Right hindlimb (tissue), 1 donor: ENCODE data around the gene SRGAP3.

Experiments
- DNase-seq: peaks from one replicate; pipeline ENCODE4 v3.0.0-alpha.2; 2018

The SRGAP3 gene

DNA sequence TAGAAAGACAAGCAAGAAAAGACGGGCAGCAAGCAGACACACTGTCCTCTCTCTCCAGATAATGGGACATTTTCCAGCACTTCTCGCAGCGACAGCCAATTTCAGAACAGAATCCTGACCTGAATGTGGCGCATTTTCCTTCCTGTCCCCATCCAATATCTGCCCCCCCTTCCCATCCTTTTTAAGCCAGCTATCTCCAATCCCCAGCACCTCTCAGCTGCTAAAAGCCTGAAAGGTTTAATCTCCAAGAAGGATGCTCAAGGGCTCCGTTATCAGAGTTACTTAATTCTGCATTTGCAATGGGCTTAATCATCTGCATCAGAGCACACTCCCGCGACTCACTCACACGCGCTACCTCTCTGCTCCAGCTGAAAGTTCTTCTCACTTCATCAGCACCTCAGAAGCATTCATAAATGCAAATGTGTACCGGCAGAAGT lies 50.5 kb downstream of the SRGAP3 start:
- peak; percentile 41 for DNase-seq

DNA sequence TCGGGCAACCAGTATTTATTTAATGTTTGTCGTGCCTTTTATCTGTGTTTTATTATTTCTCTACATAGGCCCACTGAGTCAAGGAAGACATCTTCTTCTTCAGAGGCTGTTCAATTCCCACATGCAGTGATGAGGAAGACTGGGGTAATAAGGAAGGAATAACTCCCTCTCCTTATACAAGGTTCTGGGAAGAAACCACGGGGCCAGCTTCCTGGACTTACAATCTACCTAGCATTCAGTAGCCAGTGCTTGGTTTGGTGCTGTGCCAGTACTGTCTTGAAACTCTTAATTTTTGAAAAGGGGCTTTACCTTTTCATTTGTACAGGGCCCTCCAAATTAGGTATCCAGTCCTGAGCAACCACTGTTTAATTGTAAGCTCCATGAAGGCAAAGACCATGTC lies 51.2 kb downstream of the SRGAP3 start:
- DNase-seq = no peak

DNA sequence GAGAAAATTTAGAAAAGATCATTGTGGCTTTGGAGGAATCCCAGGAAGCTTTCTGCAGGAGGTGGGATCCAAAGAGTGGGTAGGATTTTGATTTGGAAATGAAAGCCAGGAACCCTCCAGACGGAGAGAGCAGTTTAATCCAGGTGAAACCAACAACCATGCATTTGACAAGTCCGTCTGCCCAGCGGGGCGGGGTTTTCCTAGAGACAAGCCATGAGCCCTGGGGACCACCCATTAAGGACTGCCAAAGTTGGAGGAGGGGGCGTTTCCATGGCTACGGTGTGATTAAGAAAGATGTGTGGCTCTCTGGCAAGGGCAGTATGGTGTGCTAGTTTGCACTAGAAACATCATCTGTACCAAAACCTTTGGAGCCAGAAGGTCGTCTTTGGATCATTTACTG lies 53.4 kb downstream of the SRGAP3 start:
- DNase-seq = peak; percentile 61

DNA sequence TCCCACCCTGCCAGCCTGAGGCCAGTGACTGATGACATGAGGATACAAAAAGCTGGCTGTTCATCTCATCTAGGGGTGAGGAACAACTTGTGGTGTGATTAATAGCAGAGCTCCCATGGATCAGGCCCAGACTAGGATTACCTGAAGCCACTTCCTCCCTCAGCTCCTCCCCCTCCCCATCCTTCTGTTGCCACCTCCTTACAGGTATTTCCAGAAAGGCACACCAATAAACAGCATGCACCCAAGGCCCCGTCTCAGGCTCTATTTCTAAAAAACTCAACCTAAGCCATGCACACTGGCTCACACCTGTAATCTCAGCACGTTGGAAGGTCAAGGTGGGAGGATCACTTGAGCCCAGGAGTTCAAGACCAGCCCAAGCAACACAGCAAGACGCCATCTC lies 54.1 kb downstream of the SRGAP3 start:
- DNase-seq = no peak

DNA sequence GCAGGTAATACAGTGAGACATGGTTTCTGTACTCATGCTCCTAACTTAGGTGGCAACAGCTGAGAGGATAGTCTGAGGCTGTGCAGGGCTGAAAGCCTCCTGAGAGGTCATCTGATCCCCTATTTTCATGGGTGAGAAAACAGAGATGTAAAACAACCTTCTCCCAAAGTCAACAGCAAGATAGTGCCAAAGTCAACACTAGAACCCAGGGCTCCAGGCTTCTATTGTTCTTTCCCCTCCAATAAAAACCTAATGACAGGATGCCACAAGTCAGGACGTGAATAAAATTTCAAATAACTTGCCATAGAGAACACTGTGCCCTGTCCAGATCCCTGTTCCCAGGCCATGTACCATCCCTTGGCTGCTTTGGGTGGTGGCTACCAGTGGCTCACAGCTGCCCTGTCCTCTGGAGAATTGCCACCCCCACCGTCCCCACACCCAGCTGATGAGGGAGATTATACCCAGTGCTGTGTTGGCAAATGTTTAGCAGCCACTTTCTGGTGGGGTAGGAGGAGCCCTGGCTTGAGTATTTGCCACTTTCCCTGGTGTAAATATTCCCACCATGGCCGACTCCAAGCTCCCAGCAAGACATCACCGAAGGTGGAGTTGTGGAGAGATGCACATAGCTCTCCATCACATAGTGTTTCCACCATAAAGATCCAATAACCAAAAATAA lies 54.8 kb downstream of the SRGAP3 start:
- no peak for DNase-seq

DNA sequence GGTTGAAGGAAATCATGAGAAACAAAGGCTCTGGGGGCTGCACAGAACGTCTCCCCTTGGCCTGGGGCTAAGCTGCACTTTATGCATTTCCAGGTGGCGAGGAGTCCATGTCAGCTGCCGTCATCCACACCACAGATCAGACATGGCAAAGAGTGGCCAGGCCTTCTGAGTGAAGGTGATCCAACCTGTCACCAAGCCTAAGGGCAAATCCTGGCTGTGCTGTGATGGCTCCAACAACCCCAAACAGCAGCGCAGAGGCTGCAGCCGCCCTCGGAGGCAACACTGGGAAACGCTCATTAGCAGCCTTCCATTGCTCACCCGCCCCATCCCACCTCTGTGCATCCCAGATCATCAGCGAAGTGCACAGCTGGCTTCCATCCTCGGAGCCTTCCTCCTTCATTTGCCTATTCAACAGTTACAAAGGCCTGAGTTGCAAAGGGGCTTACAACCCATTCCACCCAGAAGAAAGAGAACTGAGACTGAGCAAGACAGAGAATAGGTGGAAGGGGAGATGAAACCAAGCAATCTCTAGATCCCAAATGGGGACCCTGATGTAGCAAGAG lies 55.7 kb downstream of the SRGAP3 start:
- no peak for DNase-seq

DNA sequence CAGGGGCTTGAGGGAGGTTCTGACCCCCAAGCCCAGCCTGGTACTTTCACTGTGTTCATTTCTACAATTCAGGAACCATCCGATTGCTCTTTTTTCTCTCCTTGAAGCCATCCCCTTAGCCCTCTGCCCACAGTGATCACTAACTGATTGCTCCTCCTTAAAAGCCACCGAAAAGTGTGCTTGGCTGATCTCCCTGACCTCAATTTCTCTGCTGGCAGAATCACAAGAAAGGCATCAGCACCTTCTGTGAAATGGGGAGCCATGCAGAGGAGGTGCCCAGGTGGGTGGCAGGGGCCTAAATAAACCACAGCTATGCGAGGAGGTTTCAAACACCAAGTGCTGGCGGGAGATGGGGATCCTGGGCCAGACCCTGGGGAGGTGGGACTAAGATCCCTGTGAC lies 56.2 kb downstream of the SRGAP3 start:
- DNase-seq = no peak

DNA sequence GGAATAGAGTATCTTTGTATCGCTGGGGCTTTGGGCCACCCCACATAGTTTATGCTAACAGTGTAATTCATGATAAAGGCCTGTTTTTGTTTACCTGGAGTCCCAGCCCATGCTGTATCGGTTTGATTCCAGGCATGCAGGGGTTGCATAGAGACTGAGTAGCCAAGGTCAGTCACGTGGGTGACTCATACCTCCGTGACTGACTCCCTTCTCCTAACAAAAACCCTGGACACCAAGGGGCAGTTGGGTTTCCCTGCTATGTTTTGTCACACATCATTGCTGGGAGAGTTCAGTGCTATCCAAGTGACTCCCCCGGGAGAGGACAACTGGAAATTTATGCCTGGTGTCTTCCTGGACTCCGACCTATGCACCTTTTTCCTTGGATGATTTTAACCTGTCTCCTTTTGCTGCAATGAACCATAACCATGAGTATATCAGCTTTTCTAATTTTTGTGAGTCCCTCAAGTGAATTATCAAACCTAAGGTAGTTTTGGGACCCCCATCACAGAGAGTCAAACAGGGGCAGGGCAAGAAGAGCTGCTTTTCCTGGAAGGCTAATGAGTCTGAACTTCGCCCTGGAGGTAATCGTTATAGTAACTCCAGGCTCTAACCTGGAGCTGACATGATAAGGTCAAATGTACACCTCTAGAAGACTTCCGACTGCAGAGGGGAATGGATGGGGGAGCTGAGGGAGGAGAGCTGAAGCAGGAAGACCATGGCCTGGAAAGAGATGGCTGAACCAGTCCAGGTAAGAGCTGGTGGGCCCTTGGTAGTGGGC lies 57.0 kb downstream of the SRGAP3 start:
- no peak for DNase-seq

DNA sequence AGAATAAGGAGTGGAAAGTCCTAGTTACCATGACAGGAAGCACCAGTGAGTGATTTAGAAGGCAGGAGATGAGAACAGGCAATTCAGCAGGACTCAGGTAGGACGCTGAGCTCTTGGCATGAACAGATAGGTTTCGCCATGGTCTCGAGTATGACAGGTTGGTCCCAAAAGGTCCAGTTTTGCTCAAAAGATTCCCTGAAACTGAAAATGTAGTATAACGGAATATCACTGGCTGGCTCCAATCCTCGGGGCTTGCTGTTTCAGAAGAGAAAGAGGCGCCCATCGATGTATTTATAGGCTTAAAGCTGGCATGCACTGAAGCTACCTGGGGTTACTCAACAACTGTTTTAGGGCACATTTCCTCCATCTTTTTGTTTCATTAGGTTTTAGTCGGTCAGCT lies 59.2 kb downstream of the SRGAP3 start:
- no peak for DNase-seq

DNA sequence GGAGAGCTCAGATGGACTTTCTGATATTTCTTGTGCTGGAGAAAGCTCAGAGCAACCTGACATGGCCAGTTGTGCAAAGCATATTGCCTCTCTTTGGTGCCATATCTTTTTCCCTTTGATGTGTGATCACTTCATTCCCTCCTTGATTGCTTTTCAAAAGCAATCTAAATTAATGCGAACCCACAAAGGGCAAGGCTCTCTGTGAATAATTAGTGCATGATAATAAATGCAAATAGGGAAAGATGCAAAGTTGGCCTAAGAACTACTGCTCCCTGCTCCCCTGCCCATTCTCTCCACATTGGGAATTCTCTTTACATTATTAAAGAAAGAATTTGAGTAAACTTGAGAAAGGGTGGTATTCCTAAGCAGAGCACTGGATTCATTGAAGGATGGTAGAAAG lies 60.9 kb downstream of the SRGAP3 start:
- no peak for DNase-seq

DNA sequence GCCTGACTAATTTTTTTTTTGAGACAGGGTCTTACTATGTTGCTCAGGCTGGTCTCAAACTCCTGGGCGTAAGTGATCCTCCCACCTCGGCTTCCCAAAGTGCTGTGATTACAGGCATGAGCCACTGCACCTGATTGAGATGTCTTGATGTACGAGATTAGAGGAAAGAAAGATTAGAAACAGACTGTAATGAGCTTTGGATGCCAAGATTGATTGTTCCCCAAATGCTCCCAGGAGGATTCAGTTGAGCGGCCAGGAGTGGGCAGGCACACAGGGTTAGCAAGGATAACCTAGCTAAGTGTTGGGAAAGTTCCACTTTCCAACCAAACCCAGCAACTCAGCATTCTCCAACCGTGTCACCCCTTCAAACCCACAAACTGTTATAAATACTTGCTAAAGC lies 63.7 kb downstream of the SRGAP3 start:
- DNase-seq = no peak

DNA sequence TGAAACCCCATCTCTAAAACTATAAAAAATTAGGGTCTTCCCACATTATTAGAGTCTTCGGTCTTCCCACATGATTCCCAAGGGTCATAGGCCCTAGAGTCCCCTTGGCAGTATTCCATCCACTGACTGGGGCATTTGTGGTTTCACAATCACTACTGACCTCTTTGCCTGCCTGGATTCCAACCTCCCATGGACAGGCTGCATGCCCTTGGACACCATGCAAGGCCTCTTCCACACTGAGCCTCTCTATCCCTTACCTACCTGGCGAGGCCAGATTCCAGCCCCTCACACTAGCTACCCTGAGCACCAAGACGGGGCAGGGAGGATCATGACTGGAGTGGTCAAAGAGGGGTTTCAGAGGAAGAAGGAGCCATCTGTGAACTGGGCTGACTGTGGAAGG lies 64.4 kb downstream of the SRGAP3 start:
- DNase-seq = no peak

DNA sequence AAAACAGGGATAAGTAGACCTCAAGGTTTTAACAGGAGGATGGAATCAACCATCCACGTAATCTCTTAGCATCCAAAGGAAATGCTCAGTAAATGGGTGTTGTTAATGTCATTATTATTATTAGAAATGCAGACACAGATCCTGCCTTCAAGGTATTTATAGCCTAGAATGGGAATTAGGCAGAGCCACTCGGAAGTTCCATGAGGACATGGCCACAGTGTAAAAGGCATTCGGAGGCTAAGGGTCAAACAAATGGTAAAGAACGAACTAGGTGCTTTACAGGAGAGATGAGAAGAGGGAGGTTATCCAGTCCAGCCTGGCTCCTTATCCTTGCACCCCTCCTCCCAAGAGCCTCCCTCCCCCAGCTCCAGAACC lies 65.0 kb downstream of the SRGAP3 start:
- DNase-seq = no peak

DNA sequence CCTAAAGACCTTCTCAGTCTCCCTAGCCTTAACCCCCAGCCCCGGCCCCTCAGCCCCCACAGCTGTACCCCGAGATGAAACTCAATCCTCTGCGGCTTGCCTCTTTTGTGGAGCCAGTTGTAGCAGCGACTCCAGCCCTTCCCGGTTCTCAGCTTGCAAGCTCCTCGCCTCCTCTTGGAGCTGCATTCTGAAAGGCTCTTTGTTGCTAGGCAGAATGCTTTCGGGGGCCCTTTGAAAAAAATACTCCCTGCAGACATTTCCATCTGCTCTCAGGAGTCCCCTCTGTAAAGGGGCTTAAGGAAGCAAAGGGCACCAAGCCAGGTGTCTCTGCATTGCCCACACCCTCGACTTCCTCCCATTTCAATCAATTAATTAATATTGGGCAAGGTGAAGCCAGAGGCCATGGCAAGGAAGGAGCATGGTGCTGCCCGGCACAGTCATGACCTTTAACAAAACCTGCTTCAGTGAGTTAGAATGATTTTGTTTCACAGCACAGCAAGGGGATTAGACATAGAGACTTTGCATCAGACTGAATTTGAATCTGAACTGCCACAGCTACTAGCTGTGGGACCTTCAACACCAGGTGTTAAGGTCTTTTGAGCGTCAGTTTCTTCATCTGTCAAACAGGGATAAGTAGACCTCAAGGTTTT lies 65.5 kb downstream of the SRGAP3 start:
- DNase-seq = peak; percentile 77

DNA sequence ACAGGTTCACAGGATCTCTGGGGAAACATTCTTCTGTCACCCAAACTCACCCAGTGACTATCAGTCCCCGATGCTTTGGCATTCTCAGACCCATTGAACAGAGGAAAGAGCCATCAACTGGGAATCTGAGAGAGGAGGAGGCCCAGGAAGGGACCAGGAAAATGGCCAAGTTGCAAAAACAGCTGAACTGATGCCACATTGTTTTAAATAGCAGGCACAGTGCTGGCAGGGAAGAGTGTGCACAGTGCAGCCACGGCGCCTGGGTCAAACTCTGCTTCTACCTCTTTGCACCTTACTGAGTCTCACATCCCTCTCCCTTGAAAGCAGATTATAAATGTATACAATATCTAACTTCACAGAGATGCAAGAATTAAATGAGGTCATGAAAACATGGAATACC lies 66.4 kb downstream of the SRGAP3 start:
- DNase-seq = peak; percentile 39

DNA sequence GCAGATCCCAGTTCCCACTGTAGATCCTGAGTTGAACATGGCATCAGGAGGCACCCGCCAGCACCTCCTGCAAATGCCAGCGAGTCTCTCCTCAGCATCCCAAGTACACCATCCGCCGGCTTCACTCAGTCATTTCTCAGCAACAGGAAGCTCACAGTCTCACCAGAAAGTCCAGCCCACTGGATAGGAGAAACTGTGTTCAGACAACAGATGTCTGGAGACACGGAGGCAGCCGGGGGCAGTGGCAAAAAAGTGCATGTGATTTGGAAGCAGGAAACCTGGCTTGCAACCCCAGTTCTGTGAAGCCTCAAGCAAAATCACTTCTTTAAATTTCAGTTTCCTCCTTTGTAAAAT lies 68.7 kb downstream of the SRGAP3 start:
- DNase-seq = no peak

DNA sequence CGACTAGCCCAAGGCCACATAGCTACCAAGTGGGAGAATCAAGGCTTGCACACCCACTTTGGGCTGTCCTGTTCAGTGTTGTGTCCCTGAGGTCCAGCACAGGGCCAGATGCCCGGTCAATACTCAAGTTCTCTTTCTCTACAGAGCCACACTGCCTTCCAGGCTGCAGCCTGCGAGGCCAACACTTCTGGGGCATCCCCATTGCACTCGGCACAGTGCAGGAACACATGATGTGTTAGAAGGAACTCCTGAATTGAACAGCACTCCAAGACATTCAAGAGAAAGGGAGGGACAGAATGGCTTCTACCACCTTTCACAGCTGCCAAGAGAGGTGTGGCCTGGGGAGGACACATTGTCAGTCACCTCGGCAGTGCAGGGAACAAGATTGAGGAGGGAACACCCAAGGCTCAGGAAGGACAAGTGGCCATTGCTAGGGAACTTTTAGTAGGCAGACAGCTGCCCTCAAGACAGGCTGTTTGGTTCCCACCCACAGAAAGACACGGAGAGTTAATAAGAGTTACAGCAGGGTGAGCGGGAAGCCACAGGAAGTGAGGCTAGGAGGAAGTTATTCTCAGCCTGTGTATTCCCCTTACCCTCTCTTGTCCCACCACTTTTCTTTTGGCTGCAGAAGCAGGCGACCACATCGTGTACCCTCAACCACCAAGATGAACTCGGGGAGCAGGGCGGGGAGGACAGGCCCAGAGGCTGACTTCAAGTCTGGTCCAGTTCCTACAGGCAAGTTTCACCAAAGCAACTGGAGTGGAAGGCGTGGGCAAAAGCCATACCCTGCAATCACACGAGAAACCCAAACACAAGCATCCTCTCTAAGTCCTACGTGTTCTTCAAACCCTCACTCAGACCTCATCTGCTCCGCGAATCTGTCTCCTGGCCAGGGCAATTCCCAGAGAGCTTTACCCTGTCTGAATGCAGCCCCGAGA lies 69.4 kb downstream of the SRGAP3 start:
- peak; percentile 51 for DNase-seq

DNA sequence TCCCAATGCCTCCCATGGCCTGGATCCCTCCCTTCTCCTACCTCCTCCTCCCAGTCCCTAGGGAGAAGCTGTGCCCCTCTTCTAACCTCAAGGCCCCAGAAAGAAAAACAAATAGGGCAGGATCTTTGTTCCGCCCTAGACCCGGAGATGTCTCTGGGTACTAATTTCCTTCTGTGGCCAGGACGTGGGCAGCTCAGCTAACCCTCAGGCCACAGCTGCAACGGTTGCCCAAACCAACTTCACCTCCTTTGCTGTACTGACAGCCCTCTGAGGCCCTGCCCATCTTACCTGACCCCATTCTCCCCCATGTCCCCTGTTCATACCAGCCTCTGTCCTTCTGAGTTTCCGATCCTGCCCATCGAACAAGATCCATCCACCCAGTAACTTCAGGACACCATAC lies 70.7 kb downstream of the SRGAP3 start:
- peak; percentile 34 for DNase-seq

DNA sequence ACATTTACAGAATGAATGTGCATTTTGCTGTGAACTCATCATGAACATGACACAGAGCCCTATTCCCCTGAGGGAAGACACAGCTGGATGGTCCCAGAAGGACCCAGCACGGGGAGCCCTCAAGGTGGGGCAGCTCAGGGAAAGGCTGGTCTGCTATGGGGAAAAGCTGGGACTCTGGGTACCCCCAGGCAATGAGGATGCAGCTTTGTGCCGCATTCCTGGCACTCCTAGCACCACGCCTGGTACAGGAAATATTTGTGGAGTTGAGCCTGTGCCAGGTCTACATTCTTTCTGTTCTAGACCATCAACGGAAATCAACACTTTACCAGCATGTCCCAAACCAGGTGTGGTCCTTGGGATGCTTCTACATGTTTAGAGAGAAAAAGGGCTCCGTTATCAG lies 74.0 kb downstream of the SRGAP3 start:
- no peak for DNase-seq

DNA sequence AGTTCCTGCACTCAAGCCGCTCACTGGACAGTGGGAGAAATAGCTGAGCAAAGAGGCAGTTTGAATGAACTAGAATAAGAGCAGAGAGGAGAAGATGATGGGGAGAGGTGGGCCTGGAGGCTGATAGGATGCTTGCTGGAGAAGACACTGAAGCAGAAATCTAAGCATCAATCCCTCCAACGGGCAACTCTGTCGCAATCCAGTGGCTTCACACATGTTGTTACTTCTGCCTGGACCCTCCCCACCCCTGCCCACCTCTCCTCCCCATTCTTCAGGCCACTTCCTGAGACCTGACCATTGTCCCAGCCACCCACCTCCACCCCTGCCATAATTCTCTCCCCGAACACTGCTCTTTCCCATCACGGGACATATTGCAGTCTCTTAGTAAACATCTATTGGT lies 76.0 kb downstream of the SRGAP3 start:
- no peak for DNase-seq

DNA sequence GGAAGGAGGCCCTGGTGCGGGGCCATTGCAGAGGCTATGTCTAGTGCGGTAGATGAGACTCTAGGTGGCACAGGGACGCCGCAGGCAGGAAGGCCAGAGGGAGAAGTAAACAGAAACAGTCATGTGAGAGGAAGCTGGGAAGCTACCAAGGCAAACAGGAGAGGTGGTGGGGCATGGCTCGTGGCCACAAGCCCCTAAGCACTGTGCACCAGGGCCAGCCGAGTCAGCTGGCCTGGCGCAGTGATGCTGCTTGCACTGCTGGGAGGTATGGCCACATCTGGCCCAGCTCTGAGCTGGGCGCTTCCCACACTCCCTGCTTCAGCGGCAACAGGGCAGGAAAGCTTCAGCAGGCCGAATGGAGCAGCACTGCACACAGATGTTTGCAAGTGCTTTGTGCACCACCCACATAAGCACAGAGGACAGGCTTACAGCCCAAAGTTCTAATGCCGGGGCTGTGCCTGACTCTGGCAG lies 76.6 kb downstream of the SRGAP3 start:
- peak; percentile 51 for DNase-seq

DNA sequence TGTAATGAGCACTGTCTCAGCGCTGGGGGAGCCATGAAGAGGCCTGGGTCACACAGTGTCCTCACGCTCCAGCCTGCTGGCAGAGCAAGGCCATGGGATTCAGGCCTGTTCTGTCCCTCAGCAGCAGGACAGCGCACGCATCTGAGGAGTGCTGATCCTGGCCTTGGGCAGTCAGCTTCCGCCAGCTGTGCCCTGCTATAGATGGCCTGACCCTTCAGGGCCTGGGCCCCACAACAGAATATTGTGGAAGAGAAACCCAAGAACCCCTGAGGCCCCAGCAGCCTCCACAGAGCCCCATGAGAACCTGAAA lies 78.6 kb downstream of the SRGAP3 start:
- no peak for DNase-seq
